ENCODE results near the gene APBA1. TPM values are rescaled to one million over a fixed set of nuclear protein-coding genes. Genes with fewer than 3 reads are reported as not detected.

Gene APBA1
- total RNA-seq (0.20 TPM), polyA plus RNA-seq (not detected)

DNA sequence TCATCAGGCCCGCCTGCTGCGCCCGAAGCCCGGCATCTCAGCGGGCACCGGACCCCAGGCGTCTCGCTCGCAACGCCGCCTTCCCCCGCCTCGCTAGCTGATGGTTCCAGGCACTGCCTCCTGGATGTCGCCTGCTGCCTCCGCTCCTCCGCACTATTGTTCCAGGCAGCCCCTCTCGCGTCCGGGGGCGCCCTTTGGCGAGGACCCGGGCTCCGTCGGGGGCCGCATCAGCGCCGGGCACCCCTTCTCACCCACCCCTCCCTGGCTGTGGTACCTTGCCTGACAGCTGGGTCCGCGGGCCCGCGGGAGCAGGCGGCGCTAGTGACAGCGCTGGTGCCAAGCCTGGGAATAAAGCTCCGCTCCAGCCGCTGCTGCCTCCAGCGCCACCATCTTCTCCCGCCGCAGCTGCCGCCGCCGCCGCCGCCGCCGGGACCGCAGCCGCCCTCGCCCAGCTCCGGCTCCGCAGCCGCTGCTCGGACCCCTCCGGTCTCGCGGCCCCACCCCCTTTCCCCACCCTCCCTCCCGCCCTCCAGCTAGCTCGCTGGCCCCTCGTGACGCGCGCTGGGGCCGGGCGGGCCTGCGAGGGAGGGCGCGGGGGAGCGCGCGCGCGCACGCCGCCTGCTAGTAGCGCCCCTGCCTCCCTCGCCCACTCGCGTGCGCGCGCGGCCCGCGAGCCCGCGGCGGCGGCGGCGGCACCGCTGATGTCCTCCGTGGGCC is at the start of gene APBA1:
TSS of gene APBA1 (minus strand) at position 493 of the 717 bp plus-strand sequence.
- ATAC-seq (ENCODE audit: low read depth in 2 of 2) = peak; percentile 16 to 45
- Mint-ChIP-seq H3K4me3 (peak within 1 kb of the TSS; percentile 77 to 85 (median 82)), H3K27ac (no peak within 1 kb of the TSS)

DNA sequence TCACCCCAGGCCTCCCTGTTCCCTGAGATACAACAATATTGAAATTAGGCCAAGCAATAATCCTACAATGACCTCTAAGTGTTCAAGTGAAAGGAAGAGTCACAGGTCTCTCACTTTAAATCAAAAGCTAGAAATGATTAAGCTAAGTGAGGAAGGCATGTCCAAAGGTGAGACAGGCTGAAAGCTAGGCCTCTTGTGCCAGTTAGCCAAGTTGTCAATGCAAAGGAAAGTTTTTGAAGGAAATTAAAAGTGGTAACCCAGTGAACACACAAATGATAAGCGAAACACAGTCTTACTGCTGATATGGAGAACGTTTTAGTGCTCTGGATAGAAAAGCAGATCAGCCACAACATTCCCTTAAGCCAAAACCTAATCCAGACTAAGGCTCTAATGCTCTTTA is 47.8 kb upstream of the APBA1 start:
- H3K4me1 Mint-ChIP-seq = peaks cover 0 to 8% (median 5%) of the 10 kb centered on the region in 4 donors
- no peaks in the 10 kb centered on the region for H3K27me3 Mint-ChIP-seq
- peaks cover 61% of the 10 kb centered on the region for H3K36me3 Mint-ChIP-seq
- Histone ChIP-seq H3K27ac (ENCODE audit: insufficient read depth, low read length, poor library complexity, severe bottlenecking) (no peak overlapping the region), H3K4me3 (ENCODE audit: low read depth, low read length) (no peak overlapping the region), H3K9me3 (ENCODE audit: control insufficient read depth in 2 of 2, low read length in 2 of 2) (no peaks in the 10 kb centered on the region), H3K4me1 (ENCODE audit: control insufficient read depth, insufficient read depth, low read length, poor library complexity, severe bottlenecking) (no peaks in the 10 kb centered on the region), H3K27me3 (ENCODE audit: control insufficient read depth, insufficient read depth, low read length) (no peaks in the 10 kb centered on the region), H3K36me3 (ENCODE audit: control insufficient read depth, insufficient read depth, low read length) (peaks cover 62% of the 10 kb centered on the region)
- peak overlapping the region in 1 of 3 donors; percentile 58 for H3K27ac Mint-ChIP-seq
- H3K9me3 Mint-ChIP-seq = no peaks in the 10 kb centered on the region
- no peak overlapping the region for H3K4me3 Mint-ChIP-seq
- ATAC-seq (ENCODE audit: low read depth in 2 of 2) = no peak
- DNase-seq = no peak

More for the DNA sequence above, at the start of gene APBA1:
- Mint-ChIP-seq H3K4me1 (peaks cover 0 to 27% (median 6%) of the 10 kb centered on the region in 4 donors), H3K9me3 (no peaks in the 10 kb centered on the region), H3K36me3 (no peaks in the 10 kb centered on the region), H3K27me3 (peaks cover 48% of the 10 kb centered on the region)
- H3K36me3 ChIP-seq (ENCODE audit: control insufficient read depth, insufficient read depth, low read length) = no peaks in the 10 kb centered on the region
- no peaks in the 10 kb centered on the region for H3K9me3 ChIP-seq (ENCODE audit: control insufficient read depth in 2 of 2, low read length in 2 of 2)
- H3K27me3 ChIP-seq (ENCODE audit: control insufficient read depth, insufficient read depth, low read length) = peaks cover 35% of the 10 kb centered on the region
- peak; percentile 14 to 26 (median 25) for DNase-seq
- H3K4me3 ChIP-seq (ENCODE audit: low read depth, low read length) = peak within 1 kb of the TSS; percentile 19
- H3K4me1 ChIP-seq (ENCODE audit: control insufficient read depth, insufficient read depth, low read length, poor library complexity, severe bottlenecking) = peaks cover 11% of the 10 kb centered on the region
- H3K27ac ChIP-seq (ENCODE audit: insufficient read depth, low read length, poor library complexity, severe bottlenecking) = no peak within 1 kb of the TSS

DNA sequence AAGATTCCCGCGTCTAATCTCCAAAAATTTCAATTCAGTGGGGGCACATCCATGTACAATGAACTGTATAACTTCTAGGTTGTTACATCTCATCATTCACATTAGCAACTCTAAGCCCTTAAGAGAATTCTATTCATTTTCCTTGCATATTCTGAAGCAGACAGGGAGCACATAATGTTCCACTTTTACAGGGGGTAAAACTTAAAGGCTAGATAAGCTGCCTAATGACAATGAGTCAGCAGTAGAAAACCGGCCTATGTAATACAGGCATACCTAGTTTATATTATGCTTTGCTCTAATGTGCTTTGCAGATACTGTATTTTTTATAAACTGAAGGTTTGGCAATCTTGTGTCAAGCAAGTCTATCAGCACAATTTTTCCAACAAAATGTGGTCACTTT is 47.2 kb upstream of the APBA1 start:
- no peaks in the 10 kb centered on the region for H3K27me3 ChIP-seq (ENCODE audit: control insufficient read depth, insufficient read depth, low read length)
- H3K36me3 Mint-ChIP-seq = peaks cover 63% of the 10 kb centered on the region
- no peak overlapping the region for H3K4me3 ChIP-seq (ENCODE audit: low read depth, low read length)
- H3K4me1 ChIP-seq (ENCODE audit: control insufficient read depth, insufficient read depth, low read length, poor library complexity, severe bottlenecking) = no peaks in the 10 kb centered on the region
- no peaks in the 10 kb centered on the region for H3K27me3 Mint-ChIP-seq
- no peak overlapping the region for H3K4me3 Mint-ChIP-seq
- H3K9me3 ChIP-seq (ENCODE audit: control insufficient read depth in 2 of 2, low read length in 2 of 2) = no peaks in the 10 kb centered on the region
- DNase-seq = no peak
- peaks cover 56% of the 10 kb centered on the region for H3K36me3 ChIP-seq (ENCODE audit: control insufficient read depth, insufficient read depth, low read length)
- H3K9me3 Mint-ChIP-seq = no peaks in the 10 kb centered on the region
- ATAC-seq (ENCODE audit: low read depth in 2 of 2) = no peak
- no peak overlapping the region for H3K27ac ChIP-seq (ENCODE audit: insufficient read depth, low read length, poor library complexity, severe bottlenecking)
- H3K4me1 Mint-ChIP-seq = peaks cover 0 to 8% (median 7%) of the 10 kb centered on the region in 4 donors
- no peak overlapping the region for H3K27ac Mint-ChIP-seq

DNA sequence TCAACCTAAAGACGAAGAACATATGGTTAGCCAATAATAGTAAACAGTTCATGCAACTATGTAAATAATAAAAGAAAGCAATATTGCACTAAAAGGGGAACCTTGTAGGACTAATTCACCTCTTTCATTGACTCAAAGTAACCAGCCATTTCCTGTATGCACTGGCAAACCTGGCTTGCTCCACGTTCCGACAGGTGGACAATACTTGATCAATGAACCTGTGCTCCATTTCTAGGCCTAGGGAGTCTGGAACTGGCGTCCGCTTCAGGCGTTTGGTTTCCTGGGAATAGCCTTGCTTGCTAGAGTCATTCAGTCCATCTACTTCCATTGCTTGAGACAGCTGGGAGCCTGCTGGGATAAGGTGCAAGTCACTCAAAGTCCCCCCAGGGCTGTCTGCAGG is 46.0 kb upstream of the APBA1 start:
- Mint-ChIP-seq H3K27ac (no peak overlapping the region), H3K27me3 (no peaks in the 10 kb centered on the region), H3K36me3 (peaks cover 65% of the 10 kb centered on the region)

DNA sequence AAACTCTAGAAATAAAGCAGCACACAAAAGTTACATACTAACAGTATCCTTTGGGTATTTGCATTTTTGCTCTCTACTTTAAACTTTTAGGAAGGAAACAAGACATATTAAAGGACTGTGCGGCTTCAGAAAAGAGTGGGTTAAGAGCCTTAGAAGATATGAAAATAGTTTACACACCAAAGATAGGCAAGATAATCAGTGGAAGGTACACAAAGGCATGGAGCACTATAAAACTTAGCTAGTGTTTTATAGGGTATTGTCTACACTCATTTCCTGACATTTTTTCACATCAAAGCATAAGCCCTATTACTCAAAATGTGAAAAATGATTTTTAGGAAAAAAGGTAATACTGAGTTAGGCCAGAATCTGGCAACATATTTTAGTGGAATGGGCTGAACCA is 43.7 kb upstream of the APBA1 start:
- no peaks in the 10 kb centered on the region for H3K4me1 ChIP-seq (ENCODE audit: control insufficient read depth, insufficient read depth, low read length, poor library complexity, severe bottlenecking)
- Mint-ChIP-seq H3K36me3 (peaks cover 60% of the 10 kb centered on the region), H3K4me1 (peaks cover 0 to 11% (median 5%) of the 10 kb centered on the region in 4 donors), H3K27ac (no peak overlapping the region), H3K27me3 (no peaks in the 10 kb centered on the region), H3K9me3 (no peaks in the 10 kb centered on the region), H3K4me3 (no peak overlapping the region)
- H3K27me3 ChIP-seq (ENCODE audit: control insufficient read depth, insufficient read depth, low read length) = no peaks in the 10 kb centered on the region
- H3K27ac ChIP-seq (ENCODE audit: insufficient read depth, low read length, poor library complexity, severe bottlenecking) = no peak overlapping the region
- ATAC-seq (ENCODE audit: low read depth in 2 of 2) = no peak
- no peak for DNase-seq
- H3K36me3 ChIP-seq (ENCODE audit: control insufficient read depth, insufficient read depth, low read length) = peaks cover 41% of the 10 kb centered on the region
- no peaks in the 10 kb centered on the region for H3K9me3 ChIP-seq (ENCODE audit: control insufficient read depth in 2 of 2, low read length in 2 of 2)
- no peak overlapping the region for H3K4me3 ChIP-seq (ENCODE audit: low read depth, low read length)

More for the DNA sequence above, 46.0 kb upstream of the APBA1 start:
- no peaks in the 10 kb centered on the region for H3K4me1 ChIP-seq (ENCODE audit: control insufficient read depth, insufficient read depth, low read length, poor library complexity, severe bottlenecking)
- ATAC-seq (ENCODE audit: low read depth in 2 of 2) = no peak
- H3K4me3 Mint-ChIP-seq = no peak overlapping the region
- H3K27me3 ChIP-seq (ENCODE audit: control insufficient read depth, insufficient read depth, low read length) = no peaks in the 10 kb centered on the region
- H3K4me1 Mint-ChIP-seq = peaks cover 0 to 8% (median 7%) of the 10 kb centered on the region in 4 donors
- no peaks in the 10 kb centered on the region for H3K9me3 Mint-ChIP-seq
- no peaks in the 10 kb centered on the region for H3K9me3 ChIP-seq (ENCODE audit: control insufficient read depth in 2 of 2, low read length in 2 of 2)
- DNase-seq = no peak
- no peak overlapping the region for H3K27ac ChIP-seq (ENCODE audit: insufficient read depth, low read length, poor library complexity, severe bottlenecking)
- H3K36me3 ChIP-seq (ENCODE audit: control insufficient read depth, insufficient read depth, low read length) = peaks cover 46% of the 10 kb centered on the region
- H3K4me3 ChIP-seq (ENCODE audit: low read depth, low read length) = no peak overlapping the region

DNA sequence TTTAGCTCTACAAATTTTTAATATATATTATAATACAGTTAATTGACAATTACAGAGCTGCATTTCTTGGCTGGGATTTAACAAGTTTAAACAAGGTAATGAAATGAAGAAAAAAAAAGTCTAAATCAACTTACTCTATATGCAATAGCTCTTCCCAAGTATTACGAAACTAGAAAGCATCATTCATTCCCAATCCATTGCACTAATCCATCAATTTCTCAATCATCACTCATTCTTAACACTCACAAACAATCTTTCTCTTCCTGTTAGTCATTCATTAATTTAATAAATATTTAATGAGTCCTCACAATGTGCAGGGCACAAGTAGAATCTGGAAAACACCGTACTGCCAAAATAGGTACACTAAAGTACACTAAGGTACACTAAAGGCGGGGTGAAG is 42.9 kb upstream of the APBA1 start:
- no peak for ATAC-seq (ENCODE audit: low read depth in 2 of 2)
- Histone ChIP-seq H3K27ac (ENCODE audit: insufficient read depth, low read length, poor library complexity, severe bottlenecking) (no peak overlapping the region), H3K4me1 (ENCODE audit: control insufficient read depth, insufficient read depth, low read length, poor library complexity, severe bottlenecking) (no peaks in the 10 kb centered on the region), H3K36me3 (ENCODE audit: control insufficient read depth, insufficient read depth, low read length) (peaks cover 41% of the 10 kb centered on the region), H3K27me3 (ENCODE audit: control insufficient read depth, insufficient read depth, low read length) (no peaks in the 10 kb centered on the region), H3K4me3 (ENCODE audit: low read depth, low read length) (no peak overlapping the region), H3K9me3 (ENCODE audit: control insufficient read depth in 2 of 2, low read length in 2 of 2) (no peaks in the 10 kb centered on the region)
- no peak overlapping the region for H3K4me3 Mint-ChIP-seq
- DNase-seq = no peak
- peaks cover 0 to 12% (median 3%) of the 10 kb centered on the region in 4 donors for H3K4me1 Mint-ChIP-seq
- H3K27ac Mint-ChIP-seq = no peak overlapping the region
- H3K9me3 Mint-ChIP-seq = no peaks in the 10 kb centered on the region
- peaks cover 61% of the 10 kb centered on the region for H3K36me3 Mint-ChIP-seq
- H3K27me3 Mint-ChIP-seq = no peaks in the 10 kb centered on the region

DNA sequence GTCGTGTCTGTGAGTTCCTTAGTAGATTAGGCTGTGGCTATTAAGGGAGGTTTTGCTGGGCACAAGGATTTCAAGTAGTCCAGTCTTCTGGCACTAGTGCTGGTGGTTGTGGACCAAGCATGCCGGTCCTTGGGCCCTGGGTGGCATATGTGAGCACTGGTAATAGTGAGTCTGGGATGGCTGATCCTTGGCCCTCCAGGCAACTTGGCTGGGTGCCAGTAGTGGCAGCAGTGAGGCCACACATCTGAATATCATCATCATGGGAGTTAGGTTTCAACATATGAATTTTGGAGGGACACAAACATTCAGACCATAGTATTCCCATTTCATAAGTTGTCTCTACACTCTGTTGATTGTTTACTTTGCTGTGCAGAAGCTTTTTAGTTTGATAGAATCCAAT is 25.3 kb upstream of the APBA1 start:
- Mint-ChIP-seq H3K4me1 (no peaks in the 10 kb centered on the region), H3K36me3 (no peaks in the 10 kb centered on the region), H3K4me3 (no peak overlapping the region), H3K9me3 (peaks cover 0 to 35% (median 12%) of the 10 kb centered on the region in 7 donors), H3K27me3 (peaks cover 18% of the 10 kb centered on the region), H3K27ac (no peak overlapping the region)
- H3K36me3 ChIP-seq (ENCODE audit: control insufficient read depth, insufficient read depth, low read length) = no peaks in the 10 kb centered on the region
- no peak for DNase-seq
- H3K4me1 ChIP-seq (ENCODE audit: control insufficient read depth, insufficient read depth, low read length, poor library complexity, severe bottlenecking) = no peaks in the 10 kb centered on the region
- H3K9me3 ChIP-seq (ENCODE audit: control insufficient read depth in 2 of 2, low read length in 2 of 2) = peaks cover 20 to 26% of the 10 kb centered on the region in 2 experiments
- no peak overlapping the region for H3K27ac ChIP-seq (ENCODE audit: insufficient read depth, low read length, poor library complexity, severe bottlenecking)
- no peak overlapping the region for H3K4me3 ChIP-seq (ENCODE audit: low read depth, low read length)
- peaks cover 2% of the 10 kb centered on the region for H3K27me3 ChIP-seq (ENCODE audit: control insufficient read depth, insufficient read depth, low read length)
- no peak for ATAC-seq (ENCODE audit: low read depth in 2 of 2)

DNA sequence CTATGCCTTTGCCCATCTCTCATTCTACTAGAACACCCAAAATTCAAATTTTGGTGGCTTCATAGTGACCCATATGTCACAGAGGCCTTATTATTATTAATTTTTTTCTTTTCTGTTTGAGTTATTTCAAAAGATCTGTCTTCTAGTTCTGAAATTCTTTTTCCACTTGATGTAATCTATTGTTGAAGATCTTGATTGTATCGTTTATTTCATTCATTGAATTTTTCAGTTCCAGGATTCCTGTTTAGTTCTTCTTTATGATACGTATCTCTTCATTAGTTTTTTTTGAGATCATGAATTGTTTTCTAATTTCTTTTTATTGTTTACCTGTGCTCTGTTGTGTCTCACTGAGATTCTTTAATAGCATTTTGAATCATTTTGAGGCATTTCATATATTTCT is 24.6 kb upstream of the APBA1 start:
- H3K4me1 ChIP-seq (ENCODE audit: control insufficient read depth, insufficient read depth, low read length, poor library complexity, severe bottlenecking) = no peaks in the 10 kb centered on the region
- no peaks in the 10 kb centered on the region for H3K36me3 Mint-ChIP-seq
- H3K4me3 Mint-ChIP-seq = no peak overlapping the region
- H3K27me3 ChIP-seq (ENCODE audit: control insufficient read depth, insufficient read depth, low read length) = peaks cover 2% of the 10 kb centered on the region
- H3K27me3 Mint-ChIP-seq = peaks cover 20% of the 10 kb centered on the region
- peaks cover 0 to 34% (median 11%) of the 10 kb centered on the region in 7 donors for H3K9me3 Mint-ChIP-seq
- no peak for ATAC-seq (ENCODE audit: low read depth in 2 of 2)
- no peak overlapping the region for H3K4me3 ChIP-seq (ENCODE audit: low read depth, low read length)
- no peak overlapping the region for H3K27ac ChIP-seq (ENCODE audit: insufficient read depth, low read length, poor library complexity, severe bottlenecking)
- no peaks in the 10 kb centered on the region for H3K36me3 ChIP-seq (ENCODE audit: control insufficient read depth, insufficient read depth, low read length)
- H3K27ac Mint-ChIP-seq = no peak overlapping the region
- no peaks in the 10 kb centered on the region for H3K4me1 Mint-ChIP-seq
- H3K9me3 ChIP-seq (ENCODE audit: control insufficient read depth in 2 of 2, low read length in 2 of 2) = peaks cover 16 to 24% of the 10 kb centered on the region in 2 experiments
- DNase-seq = no peak

All from CD4-positive, CD25-positive, alpha-beta regulatory T cell (primary cell).